ENCODE data around the gene PAMR1.

PAMR1 gene

DNA sequence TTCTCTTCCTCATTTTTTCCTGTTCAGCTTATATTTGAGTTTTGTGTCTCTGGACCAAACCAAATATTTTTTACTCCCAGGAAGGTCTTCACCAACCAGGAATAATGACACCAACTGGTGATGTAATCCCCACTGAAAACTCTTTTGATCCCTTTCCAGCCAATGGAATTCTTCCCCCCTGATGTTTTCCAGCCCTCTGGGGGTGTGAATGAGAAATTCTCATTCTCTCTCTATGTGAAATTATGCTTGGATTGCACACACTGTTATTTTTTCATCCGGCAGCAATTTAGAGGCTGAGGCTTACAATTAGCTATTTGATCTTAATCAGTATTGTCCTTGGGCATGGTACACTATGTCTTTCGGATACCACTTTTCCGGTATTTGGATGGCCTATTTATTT is 66.6 kb downstream of the PAMR1 start:
- H3K18ac ChIP-seq (ENCODE audit: low read depth in 1 of 2, low read length in 2 of 2) = no peak overlapping the region
- no peak overlapping the region for H2BK12ac ChIP-seq (ENCODE audit: low read length in 2 of 2)
- no peak overlapping the region for H3K4ac ChIP-seq (ENCODE audit: low read depth in 1 of 2, low read length in 2 of 2)
- H2AK5ac ChIP-seq (ENCODE audit: low read length, severe bottlenecking) = no peak overlapping the region
- no peaks in the 10 kb centered on the region for H3K4me1 ChIP-seq (ENCODE audit: control insufficient read depth, insufficient read depth, low read depth, low read length)
- H4K91ac ChIP-seq (ENCODE audit: low read length) = no peak overlapping the region
- H3K27me3 ChIP-seq (ENCODE audit: control insufficient read depth in 1 of 2, insufficient read depth in 1 of 2, low read length in 2 of 2) = peaks cover 0 to 75% of the 10 kb centered on the region in 2 experiments
- no peak overlapping the region for H3K9ac ChIP-seq (ENCODE audit: low read length)
- no peak for DNase-seq
- H3K36me3 ChIP-seq (ENCODE audit: control insufficient read depth in 1 of 2, insufficient read depth in 2 of 2, low read depth in 1 of 2, low read length in 2 of 2) = peaks cover 0 to 99% of the 10 kb centered on the region in 2 experiments
- no peak overlapping the region for H2AFZ ChIP-seq (ENCODE audit: low read depth, low read length)
- no peak overlapping the region for H3K4me2 ChIP-seq (ENCODE audit: low read length, poor library complexity, severe bottlenecking)
- no peak overlapping the region for H2BK15ac ChIP-seq (ENCODE audit: low read depth, poor library complexity, severe bottlenecking)
- H2BK120ac ChIP-seq (ENCODE audit: low read depth, low read length) = no peak overlapping the region
- no peak overlapping the region for H4K8ac ChIP-seq (ENCODE audit: low read length)
- no peaks in the 10 kb centered on the region for H3K79me1 ChIP-seq (replicated peaks; ENCODE audit: low read length, poor library complexity, severe bottlenecking)
- no peak overlapping the region for H2BK5ac ChIP-seq (ENCODE audit: low read depth, low read length, poor library complexity, severe bottlenecking)
- H3K4me3 ChIP-seq (ENCODE audit: insufficient read depth in 1 of 2, low read depth in 1 of 2, low read length in 2 of 2) = no peak overlapping the region
- H3K14ac ChIP-seq (ENCODE audit: low read length in 2 of 2) = no peak overlapping the region
- H3K9me3 ChIP-seq (ENCODE audit: control insufficient read depth, low read length) = no peaks in the 10 kb centered on the region
- H3K27ac ChIP-seq (ENCODE audit: low read length, poor library complexity, severe bottlenecking) = no peak overlapping the region
- 93% methylated on average over 3 of the region's 3 CpGs for WGBS
- no peak overlapping the region for H3K23ac ChIP-seq (ENCODE audit: low read length in 2 of 2)

DNA sequence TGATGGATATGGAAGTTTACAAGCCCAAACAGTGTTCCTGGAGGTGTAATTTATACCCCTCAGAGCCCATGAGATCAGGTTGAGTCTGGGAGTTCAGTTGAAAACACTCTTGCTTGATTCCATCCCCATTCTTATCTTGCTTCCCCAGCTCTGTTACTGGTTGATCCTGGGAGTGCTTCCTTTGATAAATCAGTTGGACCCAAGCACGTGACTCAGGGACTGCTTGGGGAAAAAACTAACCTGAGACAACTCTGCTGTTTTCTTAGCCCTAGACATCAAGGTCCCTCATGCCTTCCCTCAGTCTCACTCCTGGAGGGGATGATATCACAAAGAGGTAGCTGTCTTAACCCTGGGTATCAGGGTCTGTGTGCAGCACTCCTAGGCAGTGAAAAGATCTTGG is 71.1 kb downstream of the PAMR1 start:
- H3K27ac ChIP-seq (ENCODE audit: low read length, poor library complexity, severe bottlenecking) = no peak overlapping the region
- H2BK15ac ChIP-seq (ENCODE audit: low read depth, poor library complexity, severe bottlenecking) = no peak overlapping the region
- no peaks in the 10 kb centered on the region for H3K79me1 ChIP-seq (replicated peaks; ENCODE audit: low read length, poor library complexity, severe bottlenecking)
- no peak overlapping the region for H3K14ac ChIP-seq (ENCODE audit: low read length in 2 of 2)
- H3K4me1 ChIP-seq (ENCODE audit: control insufficient read depth, insufficient read depth, low read depth, low read length) = no peaks in the 10 kb centered on the region
- no CpG with 5 or more reads among the region's 1 CpG for WGBS
- H3K27me3 ChIP-seq (ENCODE audit: control insufficient read depth in 1 of 2, insufficient read depth in 1 of 2, low read length in 2 of 2) = peaks cover 0 to 45% of the 10 kb centered on the region in 2 experiments
- H3K4ac ChIP-seq (ENCODE audit: low read depth in 1 of 2, low read length in 2 of 2) = no peak overlapping the region
- no peak overlapping the region for H4K91ac ChIP-seq (ENCODE audit: low read length)
- no peak overlapping the region for H2BK120ac ChIP-seq (ENCODE audit: low read depth, low read length)
- H2BK5ac ChIP-seq (ENCODE audit: low read depth, low read length, poor library complexity, severe bottlenecking) = no peak overlapping the region
- no peak overlapping the region for H3K4me3 ChIP-seq (ENCODE audit: insufficient read depth in 1 of 2, low read depth in 1 of 2, low read length in 2 of 2)
- H3K9ac ChIP-seq (ENCODE audit: low read length) = no peak overlapping the region
- DNase-seq = no peak
- H3K4me2 ChIP-seq (ENCODE audit: low read length, poor library complexity, severe bottlenecking) = no peak overlapping the region
- no peak overlapping the region for H2AK5ac ChIP-seq (ENCODE audit: low read length, severe bottlenecking)
- no peak overlapping the region for H2AFZ ChIP-seq (ENCODE audit: low read depth, low read length)
- H3K9me3 ChIP-seq (ENCODE audit: control insufficient read depth, low read length) = peaks cover 23% of the 10 kb centered on the region
- H2BK12ac ChIP-seq (ENCODE audit: low read length in 2 of 2) = no peak overlapping the region
- no peak overlapping the region for H3K18ac ChIP-seq (ENCODE audit: low read depth in 1 of 2, low read length in 2 of 2)
- H4K8ac ChIP-seq (ENCODE audit: low read length) = no peak overlapping the region
- no peak overlapping the region for H3K23ac ChIP-seq (ENCODE audit: low read length in 2 of 2)
- peaks cover 0 to 100% of the 10 kb centered on the region in 2 experiments for H3K36me3 ChIP-seq (ENCODE audit: control insufficient read depth in 1 of 2, insufficient read depth in 2 of 2, low read depth in 1 of 2, low read length in 2 of 2)

DNA sequence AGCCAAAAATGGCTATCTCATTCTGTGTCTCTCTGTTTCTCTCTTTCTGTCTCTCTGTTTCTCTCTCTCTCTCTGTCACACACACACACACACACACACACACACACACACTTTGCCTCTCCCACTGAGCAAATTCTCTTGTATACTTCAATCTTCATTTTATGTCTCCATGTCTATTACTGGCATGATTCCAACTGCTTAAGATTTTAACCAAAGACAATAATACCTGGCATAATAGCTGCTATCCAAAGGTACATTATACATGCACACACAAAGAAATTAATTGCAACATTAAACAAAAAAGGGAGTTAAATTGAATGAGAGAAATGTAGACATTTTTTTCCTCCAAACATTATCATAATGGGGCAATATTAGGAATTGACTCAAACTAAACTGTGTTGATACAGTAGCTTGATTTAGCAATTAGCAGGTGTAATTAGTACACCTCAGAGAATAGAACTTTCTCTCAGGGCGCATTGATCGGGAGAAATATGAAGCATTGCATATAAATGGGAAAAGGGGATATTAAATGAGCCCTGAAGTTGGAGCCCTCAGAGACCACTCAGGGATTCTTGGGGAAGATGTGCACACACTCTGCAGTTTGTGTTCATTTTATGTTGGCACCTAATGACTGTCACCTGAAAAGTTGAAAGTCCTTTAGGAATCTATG is 88.7 kb downstream of the PAMR1 start:
- H2BK120ac ChIP-seq (ENCODE audit: low read depth, low read length) = no peak overlapping the region
- H3K4me2 ChIP-seq (ENCODE audit: low read length, poor library complexity, severe bottlenecking) = no peak overlapping the region
- no peak overlapping the region for H3K4ac ChIP-seq (ENCODE audit: low read depth in 1 of 2, low read length in 2 of 2)
- 97% methylated on average over 2 of the region's 2 CpGs for WGBS
- H4K8ac ChIP-seq (ENCODE audit: low read length) = no peak overlapping the region
- no peak for DNase-seq
- H3K23ac ChIP-seq (ENCODE audit: low read length in 2 of 2) = no peak overlapping the region
- no peaks in the 10 kb centered on the region for H3K4me1 ChIP-seq (ENCODE audit: control insufficient read depth, insufficient read depth, low read depth, low read length)
- peaks cover 0 to 69% of the 10 kb centered on the region in 2 experiments for H3K27me3 ChIP-seq (ENCODE audit: control insufficient read depth in 1 of 2, insufficient read depth in 1 of 2, low read length in 2 of 2)
- no peak overlapping the region for H3K9ac ChIP-seq (ENCODE audit: low read length)
- H3K27ac ChIP-seq (ENCODE audit: low read length, poor library complexity, severe bottlenecking) = no peak overlapping the region
- no peaks in the 10 kb centered on the region for H3K79me1 ChIP-seq (replicated peaks; ENCODE audit: low read length, poor library complexity, severe bottlenecking)
- H3K36me3 ChIP-seq (ENCODE audit: control insufficient read depth in 1 of 2, insufficient read depth in 2 of 2, low read depth in 1 of 2, low read length in 2 of 2) = peaks cover 0 to 100% of the 10 kb centered on the region in 2 experiments
- no peak overlapping the region for H2BK12ac ChIP-seq (ENCODE audit: low read length in 2 of 2)
- H2BK15ac ChIP-seq (ENCODE audit: low read depth, poor library complexity, severe bottlenecking) = no peak overlapping the region
- no peak overlapping the region for H2AK5ac ChIP-seq (ENCODE audit: low read length, severe bottlenecking)
- no peak overlapping the region for H2AFZ ChIP-seq (ENCODE audit: low read depth, low read length)
- H2BK5ac ChIP-seq (ENCODE audit: low read depth, low read length, poor library complexity, severe bottlenecking) = no peak overlapping the region
- no peak overlapping the region for H4K91ac ChIP-seq (ENCODE audit: low read length)
- no peak overlapping the region for H3K4me3 ChIP-seq (ENCODE audit: insufficient read depth in 1 of 2, low read depth in 1 of 2, low read length in 2 of 2)
- H3K9me3 ChIP-seq (ENCODE audit: control insufficient read depth, low read length) = no peaks in the 10 kb centered on the region
- no peak overlapping the region for H3K14ac ChIP-seq (ENCODE audit: low read length in 2 of 2)
- H3K18ac ChIP-seq (ENCODE audit: low read depth in 1 of 2, low read length in 2 of 2) = no peak overlapping the region

DNA sequence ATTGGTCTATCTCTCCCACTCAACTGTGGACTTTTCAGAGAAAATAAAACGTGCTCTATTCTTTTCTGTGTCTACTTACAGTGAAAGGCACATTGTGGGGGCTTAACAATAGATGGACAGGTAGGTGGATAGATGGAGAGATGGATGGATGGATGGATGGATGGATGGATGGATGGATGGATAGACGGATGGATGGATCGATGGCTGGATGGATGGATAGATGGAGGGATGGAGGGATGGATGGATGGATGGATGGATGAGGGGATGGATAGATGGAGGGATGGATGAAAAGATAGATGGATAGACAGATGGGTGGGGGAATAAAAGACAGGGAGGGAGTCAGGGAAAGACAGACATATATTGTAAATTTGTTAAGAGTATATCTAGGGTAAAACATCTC is 91.8 kb downstream of the PAMR1 start:
- no peak overlapping the region for H3K9ac ChIP-seq (ENCODE audit: low read length)
- H3K4me3 ChIP-seq (ENCODE audit: insufficient read depth in 1 of 2, low read depth in 1 of 2, low read length in 2 of 2) = no peak overlapping the region
- H3K4ac ChIP-seq (ENCODE audit: low read depth in 1 of 2, low read length in 2 of 2) = no peak overlapping the region
- no peak overlapping the region for H4K91ac ChIP-seq (ENCODE audit: low read length)
- H2BK12ac ChIP-seq (ENCODE audit: low read length in 2 of 2) = no peak overlapping the region
- peaks cover 0 to 66% of the 10 kb centered on the region in 2 experiments for H3K27me3 ChIP-seq (ENCODE audit: control insufficient read depth in 1 of 2, insufficient read depth in 1 of 2, low read length in 2 of 2)
- H3K9me3 ChIP-seq (ENCODE audit: control insufficient read depth, low read length) = no peaks in the 10 kb centered on the region
- H3K27ac ChIP-seq (ENCODE audit: low read length, poor library complexity, severe bottlenecking) = no peak overlapping the region
- H2BK5ac ChIP-seq (ENCODE audit: low read depth, low read length, poor library complexity, severe bottlenecking) = no peak overlapping the region
- H4K8ac ChIP-seq (ENCODE audit: low read length) = no peak overlapping the region
- H2AK5ac ChIP-seq (ENCODE audit: low read length, severe bottlenecking) = no peak overlapping the region
- no peak for DNase-seq
- H3K4me1 ChIP-seq (ENCODE audit: control insufficient read depth, insufficient read depth, low read depth, low read length) = no peaks in the 10 kb centered on the region
- no peak overlapping the region for H3K23ac ChIP-seq (ENCODE audit: low read length in 2 of 2)
- H3K36me3 ChIP-seq (ENCODE audit: control insufficient read depth in 1 of 2, insufficient read depth in 2 of 2, low read depth in 1 of 2, low read length in 2 of 2) = peaks cover 0 to 97% of the 10 kb centered on the region in 2 experiments
- whole genome bisulfite sequencing = 73% methylated on average over 3 of the region's 3 CpGs
- no peak overlapping the region for H2BK120ac ChIP-seq (ENCODE audit: low read depth, low read length)
- no peak overlapping the region for H3K14ac ChIP-seq (ENCODE audit: low read length in 2 of 2)
- no peaks in the 10 kb centered on the region for H3K79me1 ChIP-seq (replicated peaks; ENCODE audit: low read length, poor library complexity, severe bottlenecking)
- no peak overlapping the region for H2BK15ac ChIP-seq (ENCODE audit: low read depth, poor library complexity, severe bottlenecking)
- no peak overlapping the region for H3K4me2 ChIP-seq (ENCODE audit: low read length, poor library complexity, severe bottlenecking)
- no peak overlapping the region for H2AFZ ChIP-seq (ENCODE audit: low read depth, low read length)
- H3K18ac ChIP-seq (ENCODE audit: low read depth in 1 of 2, low read length in 2 of 2) = no peak overlapping the region

All from mesenchymal stem cell (in vitro differentiated cells and primary cell).